Thyroid gland (tissue), 4 donors: ENCODE results near the gene INIP. TPM values are rescaled to one million over a fixed set of nuclear protein-coding genes. Genes with fewer than 3 reads are reported as not detected.

ENCODE experiments used
- DNase-seq, 2 donors: peaks; one replicate each; pipeline ENCODE4 v3.0.0-alpha.2; 2019
- H3K27ac ChIP-seq, 3 donors: fragments of 200-600 bp; sonication (generic); 1 replicate in 2 of 3; 2 replicates in 1 of 3; pipeline ENCODE4 v1.5.1; 2016 to 2019; ENCODE audit warnings: mild to moderate bottlenecking in 1 of 3, moderate library complexity in 1 of 3
- H3K27me3 ChIP-seq: fragments of 200-600 bp; sonication (generic); one replicate; pipeline ENCODE4 v1.5.1; 2019
- H3K36me3 ChIP-seq, 2 donors: fragments of 200-600 bp; sonication (generic); one replicate each; pipeline ENCODE4 v1.5.1; 2016 to 2019
- H3K4me1 ChIP-seq, 2 donors: fragments of 200-600 bp; sonication (generic); one replicate each; pipeline ENCODE4 v1.5.1; 2017 to 2019
- H3K4me3 ChIP-seq, 3 donors: fragments of 200-600 bp; sonication (generic); replicated peaks in 1 of 3; 1 replicate in 2 of 3; 2 replicates in 1 of 3; pipeline ENCODE4 v1.5.1; 2016; ENCODE audit warnings: mild to moderate bottlenecking in 1 of 3
- H3K9me3 ChIP-seq: fragments of 200-600 bp; sonication (generic); one replicate; pipeline ENCODE4 v1.5.1; 2017
- POLR2A ChIP-seq, 2 donors: fragments of 450-650 bp; IDR thresholded peaks; one replicate each; pipeline ENCODE4 v1.6.1; 2017; ENCODE audit warnings: antibody characterized with exemption in 2 of 2, mild to moderate bottlenecking in 2 of 2, moderate library complexity in 1 of 2
- WGBS, 2 donors: methylation state at CpG; one replicate each; pipeline ENCODE4 v1.1.5; 2017; 5-methylcytosine and 5-hydroxymethylcytosine counted together
- intact Hi-C: fragments of 100-400 bp; cut with DNase I; formaldehyde crosslinking; loops from one replicate; pipeline ENCODE4 v1.15.1; 2023
- total RNA-seq, 4 donors: library from RNA; depleted of rRNA; stranded (reverse); fragments of >200 nt; gene quantifications; one replicate each; pipeline ENCODE4 v1.2.3, GENCODE V29; 2016
- TF ChIP-seq, protein P1 (sequence below), 6 experiments: fragments of 200-600 bp in 3 of 6; fragments of 450-650 bp in 3 of 6; sonication (generic) in 3 of 6; IDR thresholded peaks; one replicate each; pipeline ENCODE4 v1.5.1; 2016 to 2019; ENCODE audit warnings: antibody characterized with exemption in 6 of 6, mild to moderate bottlenecking in 2 of 6, inconsistent platforms in 1 of 6, moderate library complexity in 1 of 6

INIP gene, protein sequence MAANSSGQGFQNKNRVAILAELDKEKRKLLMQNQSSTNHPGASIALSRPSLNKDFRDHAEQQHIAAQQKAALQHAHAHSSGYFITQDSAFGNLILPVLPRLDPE
- 10 to 100 TPM; 12.6 to 23.7 (median 18.2) TPM for total RNA-seq

DNA sequence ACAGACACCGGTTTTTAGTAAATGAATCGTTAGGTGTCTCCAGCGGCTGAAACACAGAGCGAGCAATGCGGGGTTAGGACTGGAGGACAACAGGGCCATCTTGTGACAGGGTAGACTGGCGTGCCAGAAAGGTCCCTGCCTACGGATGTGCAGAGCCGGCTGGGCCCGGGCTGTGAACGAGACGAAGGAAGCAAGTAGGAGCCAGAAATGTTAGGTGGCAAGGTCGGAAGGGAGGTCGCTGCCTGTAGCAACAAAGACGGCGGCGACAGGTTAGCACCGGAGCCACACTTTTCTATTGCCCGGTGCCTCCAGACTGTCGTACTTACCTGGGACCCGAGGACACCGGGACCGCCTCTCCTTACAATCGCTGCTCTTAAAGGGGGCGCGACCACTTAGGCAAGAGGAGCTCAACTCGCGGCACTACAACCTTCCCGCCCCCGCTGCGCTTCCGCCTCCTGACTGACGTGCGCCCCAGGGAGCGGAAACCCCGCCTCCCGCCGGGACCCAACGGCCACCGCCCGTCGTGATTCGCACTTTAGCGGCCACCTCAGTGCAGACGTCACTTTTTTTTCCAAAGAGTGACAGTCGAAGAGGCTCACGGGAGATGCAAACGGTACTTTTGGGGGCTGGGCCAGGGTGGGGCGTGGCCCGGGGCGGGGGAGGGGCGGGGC, at the start of gene INIP:
Gene INIP, minus strand, starts transcription at position 457 of the 671 bp plus-strand sequence. CDS start 1,632 bp downstream, outside the sequence.
- H3K36me3 ChIP-seq = no peaks in the 10 kb centered on the region
- H3K9me3 ChIP-seq = no peaks in the 10 kb centered on the region
- H3K27ac ChIP-seq = peak within 1 kb of the TSS; percentile 49 to 82 (median 76)
- peak in 1 of 2 donors; percentile 82 for TF ChIP-seq POLR2A (IDR thresholded peaks at IDR 0.05)
- TF ChIP-seq, protein P1, sequence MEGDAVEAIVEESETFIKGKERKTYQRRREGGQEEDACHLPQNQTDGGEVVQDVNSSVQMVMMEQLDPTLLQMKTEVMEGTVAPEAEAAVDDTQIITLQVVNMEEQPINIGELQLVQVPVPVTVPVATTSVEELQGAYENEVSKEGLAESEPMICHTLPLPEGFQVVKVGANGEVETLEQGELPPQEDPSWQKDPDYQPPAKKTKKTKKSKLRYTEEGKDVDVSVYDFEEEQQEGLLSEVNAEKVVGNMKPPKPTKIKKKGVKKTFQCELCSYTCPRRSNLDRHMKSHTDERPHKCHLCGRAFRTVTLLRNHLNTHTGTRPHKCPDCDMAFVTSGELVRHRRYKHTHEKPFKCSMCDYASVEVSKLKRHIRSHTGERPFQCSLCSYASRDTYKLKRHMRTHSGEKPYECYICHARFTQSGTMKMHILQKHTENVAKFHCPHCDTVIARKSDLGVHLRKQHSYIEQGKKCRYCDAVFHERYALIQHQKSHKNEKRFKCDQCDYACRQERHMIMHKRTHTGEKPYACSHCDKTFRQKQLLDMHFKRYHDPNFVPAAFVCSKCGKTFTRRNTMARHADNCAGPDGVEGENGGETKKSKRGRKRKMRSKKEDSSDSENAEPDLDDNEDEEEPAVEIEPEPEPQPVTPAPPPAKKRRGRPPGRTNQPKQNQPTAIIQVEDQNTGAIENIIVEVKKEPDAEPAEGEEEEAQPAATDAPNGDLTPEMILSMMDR (IDR thresholded peaks at IDR 0.05) = peak in 2 of 6 experiments; percentile 12
- peaks cover 0 to 8% of the 10 kb centered on the region in 2 donors for H3K4me1 ChIP-seq
- intact Hi-C loops = no loop called here
- H3K4me3 ChIP-seq = peak within 1 kb of the TSS; percentile 15 to 73 (median 59)
- H3K27me3 ChIP-seq = no peaks in the 10 kb centered on the region
- 0% methylated on average over 33 to 44 of the region's 51 CpGs for WGBS, 2 donors
- DNase-seq = peak; percentile 97

DNA sequence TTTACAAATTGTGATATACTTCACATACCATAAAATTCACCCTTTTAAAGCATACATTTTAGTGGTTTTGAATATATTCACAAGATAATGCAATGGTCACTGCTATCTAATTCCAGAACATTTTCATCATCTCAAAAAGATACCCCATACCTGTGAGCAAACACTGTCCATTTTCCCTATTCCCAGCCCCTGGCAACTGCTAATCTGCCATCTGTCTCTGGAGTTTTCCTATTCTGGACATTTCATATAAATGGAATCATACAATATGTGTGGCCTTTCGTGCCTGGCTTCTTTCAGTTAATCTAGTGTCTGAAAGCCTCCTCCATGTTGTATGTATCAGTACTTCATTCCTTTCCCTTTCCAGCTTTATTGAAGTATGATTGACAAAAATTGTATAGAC, 47.4 kb upstream of the INIP start:
- no peaks in the 10 kb centered on the region for H3K9me3 ChIP-seq
- no peak for DNase-seq
- TF ChIP-seq, protein P1 (IDR thresholded peaks at IDR 0.05) = no peak
- no peak for TF ChIP-seq POLR2A (IDR thresholded peaks at IDR 0.05)
- 96 to 100% methylated on average over 1 of the region's 1 CpG for WGBS, 2 donors
- H3K27ac ChIP-seq = no peak overlapping the region
- no peaks in the 10 kb centered on the region for H3K36me3 ChIP-seq
- H3K4me3 ChIP-seq = no peak overlapping the region
- intact Hi-C loops = no loop called here
- H3K27me3 ChIP-seq = no peaks in the 10 kb centered on the region
- H3K4me1 ChIP-seq = no peaks in the 10 kb centered on the region

DNA sequence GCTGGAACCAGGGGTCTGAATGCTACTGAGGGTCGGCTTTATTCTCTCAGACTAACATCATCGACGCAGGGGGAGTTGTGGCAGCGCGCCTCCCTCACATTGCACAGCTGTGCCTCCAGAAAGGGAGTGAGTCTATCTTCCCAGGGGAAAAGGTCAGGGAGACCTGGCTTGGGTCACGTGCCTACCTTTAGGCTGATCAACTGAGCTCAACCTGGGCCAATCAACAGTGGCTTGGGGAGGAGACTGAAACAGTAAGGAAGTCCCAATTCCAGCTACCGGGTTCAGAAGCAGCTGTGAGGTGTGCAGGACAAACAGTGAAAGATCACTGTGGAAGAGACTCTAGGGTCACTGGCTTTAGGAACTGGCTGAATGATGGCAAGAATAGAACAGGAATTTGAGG, 46.9 kb upstream of the INIP start:
- intact Hi-C loops = no loop called here
- Histone ChIP-seq H3K27ac (no peak overlapping the region), H3K36me3 (no peaks in the 10 kb centered on the region), H3K27me3 (no peaks in the 10 kb centered on the region), H3K4me1 (no peaks in the 10 kb centered on the region), H3K4me3 (no peak overlapping the region), H3K9me3 (no peaks in the 10 kb centered on the region)
- no peak for DNase-seq
- 79 to 86% methylated on average over 7 of the region's 7 CpGs for WGBS, 2 donors
- TF ChIP-seq, protein P1 (IDR thresholded peaks at IDR 0.05) = no peak
- TF ChIP-seq POLR2A (IDR thresholded peaks at IDR 0.05) = no peak

DNA sequence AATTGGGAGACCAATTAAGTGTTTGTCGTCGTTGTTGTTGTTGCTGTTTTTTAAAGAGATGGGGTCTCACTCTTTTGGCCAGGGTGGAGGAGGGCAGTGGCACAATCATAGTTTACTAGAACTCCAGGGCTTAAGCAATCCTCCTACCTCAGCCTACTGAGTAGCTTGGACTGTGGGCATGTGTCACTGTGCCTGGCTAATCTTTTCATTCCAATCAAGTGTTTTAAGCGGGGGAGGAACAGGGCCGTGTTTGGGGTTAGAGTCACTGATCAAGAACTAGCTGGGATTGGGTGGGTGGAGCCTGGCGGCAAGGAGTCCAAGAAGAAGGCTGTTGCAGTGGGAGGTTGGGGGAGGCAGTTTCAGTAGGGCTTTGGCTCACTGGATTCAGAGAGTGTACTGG, 46.4 kb upstream of the INIP start:
- intact Hi-C loops = no loop called here
- TF ChIP-seq POLR2A (IDR thresholded peaks at IDR 0.05) = no peak
- TF ChIP-seq, protein P1 (IDR thresholded peaks at IDR 0.05) = no peak
- Histone ChIP-seq H3K27ac (no peak overlapping the region), H3K27me3 (no peaks in the 10 kb centered on the region), H3K36me3 (no peaks in the 10 kb centered on the region), H3K9me3 (no peaks in the 10 kb centered on the region), H3K4me3 (no peak overlapping the region), H3K4me1 (no peaks in the 10 kb centered on the region)
- WGBS, 2 donors = 79 to 84% methylated on average over 5 of the region's 5 CpGs
- DNase-seq = no peak
